Measurements from ENCODE around the gene FAM24B. TPM values are rescaled to one million over a fixed set of nuclear protein-coding genes. Genes with fewer than 3 reads are reported as not detected.

Gene FAM24B
- total RNA-seq, 4 donors from 2014 or later, result 3.7 to 7.1 (median 4.9) TPM; not detected in 1

GRCh38 chr10:122864901-122865300 lies 14.5 kb downstream of the FAM24B start:
- no peaks in the 10 kb centered on the region for H3K36me3 ChIP-seq
- 89 to 100% methylated on average over 1 of the region's 1 CpG for WGBS, 2 donors (ENCODE audit: low coverage in 1 of 2)
- in situ Hi-C loops (cut with MboI; ENCODE audit: low pct_ligation_motif_present in 1 of 4, low pct_unique_long_range_greater_than_20kb in 1 of 4, low sequenced_read_pairs in 3 of 4), result no loop called here
- H3K9me3 ChIP-seq, result no peaks in the 10 kb centered on the region
- no peak for TF ChIP-seq EP300 (IDR thresholded peaks at IDR 0.05; ENCODE audit: low read depth)
- no peak for TF ChIP-seq POLR2AphosphoS5 (IDR thresholded peaks at IDR 0.05)
- no peak for TF ChIP-seq CTCF (IDR thresholded peaks at IDR 0.05)
- TF ChIP-seq POLR2A (IDR thresholded peaks at IDR 0.05), result no peak
- peaks cover 0 to 10% (median 0%) of the 10 kb centered on the region in 4 donors for H3K4me1 ChIP-seq
- no peaks in the 10 kb centered on the region for H3K27me3 ChIP-seq
- intact Hi-C loops (cut with DNase I; ENCODE audit: low total_unique reads), result loop anchor here (1.0 kb wide), 1 partner anchor 20 kb away; the partner anchor contains the start of gene CUZD1
- no peak overlapping the region for H3K4me3 ChIP-seq
- no peak overlapping the region for H3K27ac ChIP-seq
- DNase-seq, result no peak

- intact Hi-C loops (cut with DNase I; ENCODE audit: low total_unique reads) (no loop called here), in situ Hi-C loops (cut with MboI; ENCODE audit: low pct_ligation_motif_present in 1 of 4, low pct_unique_long_range_greater_than_20kb in 1 of 4, low sequenced_read_pairs in 3 of 4) (no loop called here)
- Histone ChIP-seq H3K9me3 (no peaks in the 10 kb centered on the region), H3K4me1 (peaks cover 0 to 10% (median 0%) of the 10 kb centered on the region in 4 donors), H3K36me3 (no peaks in the 10 kb centered on the region), H3K27ac (no peak overlapping the region), H3K4me3 (no peak overlapping the region), H3K27me3 (no peaks in the 10 kb centered on the region)
- TF ChIP-seq EP300 (IDR thresholded peaks at IDR 0.05; ENCODE audit: low read depth) (no peak), CTCF (IDR thresholded peaks at IDR 0.05) (no peak), POLR2A (IDR thresholded peaks at IDR 0.05) (no peak), POLR2AphosphoS5 (IDR thresholded peaks at IDR 0.05) (no peak)
- no peak for DNase-seq
- 91 to 96% methylated on average over 2 of the region's 2 CpGs for WGBS, 2 donors (ENCODE audit: low coverage in 1 of 2)
Observed at GRCh38 chr10:122864194-122864592, 15.2 kb downstream of the FAM24B start.

GRCh38 chr10:122863216-122864193 lies 15.9 kb downstream of the FAM24B start:
- TF ChIP-seq POLR2AphosphoS5 (IDR thresholded peaks at IDR 0.05), result no peak
- Histone ChIP-seq H3K4me1 (peaks cover 0 to 10% (median 0%) of the 10 kb centered on the region in 4 donors), H3K27me3 (no peaks in the 10 kb centered on the region), H3K4me3 (no peak overlapping the region), H3K9me3 (no peaks in the 10 kb centered on the region), H3K27ac (no peak overlapping the region), H3K36me3 (no peaks in the 10 kb centered on the region)
- intact Hi-C loops (cut with DNase I; ENCODE audit: low total_unique reads) (no loop called here), in situ Hi-C loops (cut with MboI; ENCODE audit: low pct_ligation_motif_present in 1 of 4, low pct_unique_long_range_greater_than_20kb in 1 of 4, low sequenced_read_pairs in 3 of 4) (no loop called here)
- WGBS, 2 donors (ENCODE audit: low coverage in 1 of 2), result 94% methylated on average over 2 of the region's 2 CpGs; no CpG with 5 or more reads in 1 of the 2 donors
- DNase-seq, result no peak

- DNase-seq, result no peak
Observed at GRCh38 chr10:122861711-122862161, 17.6 kb downstream of the FAM24B start.

More at GRCh38 chr10:122861711-122862161, 17.6 kb downstream of the FAM24B start:
- Histone ChIP-seq H3K9me3 (no peaks in the 10 kb centered on the region), H3K4me1 (peaks cover 0 to 6% (median 0%) of the 10 kb centered on the region in 4 donors), H3K4me3 (no peak overlapping the region), H3K27ac (no peak overlapping the region), H3K27me3 (no peaks in the 10 kb centered on the region), H3K36me3 (no peaks in the 10 kb centered on the region)
- in situ Hi-C loops (cut with MboI; ENCODE audit: low pct_ligation_motif_present in 1 of 4, low pct_unique_long_range_greater_than_20kb in 1 of 4, low sequenced_read_pairs in 3 of 4), result no loop called here
- 70 to 74% methylated on average over 1 of the region's 1 CpG for WGBS, 2 donors (ENCODE audit: low coverage in 1 of 2)
- intact Hi-C loops (cut with DNase I; ENCODE audit: low total_unique reads), result no loop called here
- no peak for TF ChIP-seq POLR2AphosphoS5 (IDR thresholded peaks at IDR 0.05)
- no peak for TF ChIP-seq POLR2A (IDR thresholded peaks at IDR 0.05)
- no peak for TF ChIP-seq CTCF (IDR thresholded peaks at IDR 0.05)
- TF ChIP-seq EP300 (IDR thresholded peaks at IDR 0.05; ENCODE audit: low read depth), result no peak

All from transverse colon (tissue), 4 donors.